GM12878 (cell line): ENCODE results near the gene CACNA1D.

Experiments
- CHD4 ChIP-seq: fragments of 200-600 bp; sonication (generic); IDR thresholded peaks from 2 replicates; pipeline ENCODE4 v1.6.1; 2016; ENCODE audit warnings: mild to moderate bottlenecking
- JUND ChIP-seq: IDR thresholded peaks from 2 replicates; pipeline ENCODE4 v1.6.1; 2012; ENCODE audit warnings: low read depth, mild to moderate bottlenecking, low read length, improper control_type of control experiment, moderate library complexity
- POLR2AphosphoS5 ChIP-seq: IDR thresholded peaks from 2 replicates; pipeline ENCODE4 v1.6.1; 2011; ENCODE audit warnings: mild to moderate bottlenecking, low read length, inconsistent platforms
- ZBED1 ChIP-seq: IDR thresholded peaks from 2 replicates; pipeline ENCODE4 v1.6.1; 2016; ENCODE audit warnings: borderline replicate concordance
- TF ChIP-seq, protein P1 (sequence below), 3 experiments: IDR thresholded peaks in 2 of 3; conservative IDR thresholded peaks in 1 of 3; 2 replicates each; pipeline ENCODE4 v1.5.1; 2011; ENCODE audit warnings: low read depth in 3 of 3, low read length in 3 of 3, mild to moderate bottlenecking in 3 of 3, control low read depth in 2 of 3, moderate library complexity in 2 of 3, inconsistent platforms in 1 of 3, mixed read lengths in 1 of 3; ENCODE audit not compliant: control insufficient read depth in 2 of 3, insufficient read depth in 1 of 3; ENCODE audit errors: extremely low read depth in 1 of 3

DNA sequence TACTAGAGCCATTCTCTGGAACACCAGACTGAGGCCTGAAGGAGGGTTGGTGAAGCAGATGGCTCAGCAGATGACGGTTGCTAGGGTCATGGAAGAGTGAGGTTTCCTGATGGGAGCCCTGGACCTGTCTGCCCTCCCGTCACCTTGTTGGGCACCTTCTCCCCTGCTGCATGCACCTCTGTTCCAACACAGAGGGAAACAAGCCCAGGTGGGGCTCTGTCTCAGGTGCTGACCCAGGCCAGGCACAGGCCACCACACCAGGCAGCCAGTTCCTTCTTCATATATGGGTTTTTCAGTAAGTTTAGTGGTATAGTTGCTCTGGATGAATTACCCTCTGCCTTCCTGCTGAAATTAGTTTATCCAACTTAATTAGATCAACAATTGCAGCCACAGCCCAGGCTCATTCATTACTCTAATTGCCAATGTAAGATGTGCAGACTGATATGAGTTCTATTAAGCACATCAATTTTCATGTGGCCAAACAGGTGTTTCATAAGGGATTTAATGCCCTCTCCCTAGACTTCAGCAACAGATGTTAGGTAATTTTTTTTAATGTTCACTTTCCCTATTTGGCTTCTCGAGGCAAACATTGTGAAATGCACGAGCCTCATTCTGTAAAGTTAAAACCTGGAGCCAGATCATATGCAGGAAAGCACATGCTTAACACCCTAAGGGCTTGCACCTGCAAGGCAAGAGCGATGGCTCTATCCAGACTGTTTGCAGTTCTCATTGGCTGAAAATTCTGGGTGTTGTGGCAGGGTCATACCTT lies 177.0 kb downstream of the CACNA1D start:
- no peak for TF ChIP-seq JUND
- no peak for TF ChIP-seq ZBED1
- TF ChIP-seq, protein P1, sequence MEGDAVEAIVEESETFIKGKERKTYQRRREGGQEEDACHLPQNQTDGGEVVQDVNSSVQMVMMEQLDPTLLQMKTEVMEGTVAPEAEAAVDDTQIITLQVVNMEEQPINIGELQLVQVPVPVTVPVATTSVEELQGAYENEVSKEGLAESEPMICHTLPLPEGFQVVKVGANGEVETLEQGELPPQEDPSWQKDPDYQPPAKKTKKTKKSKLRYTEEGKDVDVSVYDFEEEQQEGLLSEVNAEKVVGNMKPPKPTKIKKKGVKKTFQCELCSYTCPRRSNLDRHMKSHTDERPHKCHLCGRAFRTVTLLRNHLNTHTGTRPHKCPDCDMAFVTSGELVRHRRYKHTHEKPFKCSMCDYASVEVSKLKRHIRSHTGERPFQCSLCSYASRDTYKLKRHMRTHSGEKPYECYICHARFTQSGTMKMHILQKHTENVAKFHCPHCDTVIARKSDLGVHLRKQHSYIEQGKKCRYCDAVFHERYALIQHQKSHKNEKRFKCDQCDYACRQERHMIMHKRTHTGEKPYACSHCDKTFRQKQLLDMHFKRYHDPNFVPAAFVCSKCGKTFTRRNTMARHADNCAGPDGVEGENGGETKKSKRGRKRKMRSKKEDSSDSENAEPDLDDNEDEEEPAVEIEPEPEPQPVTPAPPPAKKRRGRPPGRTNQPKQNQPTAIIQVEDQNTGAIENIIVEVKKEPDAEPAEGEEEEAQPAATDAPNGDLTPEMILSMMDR (IDR thresholded peaks at IDR 0.05 in 2 of 3, conservative IDR thresholded peaks at IDR 0.05 in 1 of 3; ENCODE audit: control insufficient read depth in 2 of 3, extremely low read depth in 1 of 3, insufficient read depth in 1 of 3, low read depth in 3 of 3, low read length in 3 of 3) = no peak
- no peak for TF ChIP-seq POLR2AphosphoS5
- TF ChIP-seq CHD4 = no peak
